Activated T-helper 2 cell treated with anti-CD3 and anti-CD28 coated beads, Interferon-gamma antibody, Interleukin-2, Interleukin-4, amounts not matched to agents 10 μg/mL and 5 μg/mL and 100 μg/mL, durations not matched to agents 14 hours and 24 hours and 36 hours (primary cell): Measurements from ENCODE around the gene ARL3. TPM values are rescaled to one million over a fixed set of nuclear protein-coding genes. Genes with fewer than 3 reads are reported as not detected.
"Not testable (repeated sequence)": the region's sequence is repeated elsewhere in the genome, so short reads cannot be mapped to it uniquely, and the experiment has no call there.

Source experiments
- DNase-seq: peaks from one replicate; pipeline ENCODE4 v3.0.0; 2021; ENCODE audit warnings: low spot score
- H3K27ac Mint-ChIP-seq: one replicate; pipeline ENCODE4 v1.8.0; 2021; ENCODE audit warnings: mixed read lengths
- H3K27me3 Mint-ChIP-seq: one replicate; pipeline ENCODE4 v1.8.0; 2021; ENCODE audit warnings: low read depth, mixed read lengths
- H3K36me3 Mint-ChIP-seq: one replicate; pipeline ENCODE4 v1.8.0; 2021; ENCODE audit warnings: low read depth, mixed read lengths
- H3K4me1 Mint-ChIP-seq: one replicate; pipeline ENCODE4 v1.8.0; 2021; ENCODE audit warnings: low read depth, mixed read lengths
- H3K4me3 Mint-ChIP-seq: one replicate; pipeline ENCODE4 v1.8.0; 2021; ENCODE audit warnings: low read depth, mild to moderate bottlenecking, moderate library complexity, mixed read lengths
- H3K9me3 Mint-ChIP-seq: one replicate; pipeline ENCODE4 v1.8.0; 2021; ENCODE audit warnings: mixed read lengths
- intact Hi-C: fragments of 100-400 bp; cut with micrococcal nuclease; formaldehyde crosslinking; loops from one replicate; pipeline ENCODE4 v1.15.1; 2023
- total RNA-seq: library from RNA; stranded (reverse); gene quantifications from 2 replicates; pipeline ENCODE4 v1.2.3, GENCODE V29; 2022

The ARL3 gene
- total RNA-seq, 1 donor from 2014 or later: 12.2 TPM

DNA sequence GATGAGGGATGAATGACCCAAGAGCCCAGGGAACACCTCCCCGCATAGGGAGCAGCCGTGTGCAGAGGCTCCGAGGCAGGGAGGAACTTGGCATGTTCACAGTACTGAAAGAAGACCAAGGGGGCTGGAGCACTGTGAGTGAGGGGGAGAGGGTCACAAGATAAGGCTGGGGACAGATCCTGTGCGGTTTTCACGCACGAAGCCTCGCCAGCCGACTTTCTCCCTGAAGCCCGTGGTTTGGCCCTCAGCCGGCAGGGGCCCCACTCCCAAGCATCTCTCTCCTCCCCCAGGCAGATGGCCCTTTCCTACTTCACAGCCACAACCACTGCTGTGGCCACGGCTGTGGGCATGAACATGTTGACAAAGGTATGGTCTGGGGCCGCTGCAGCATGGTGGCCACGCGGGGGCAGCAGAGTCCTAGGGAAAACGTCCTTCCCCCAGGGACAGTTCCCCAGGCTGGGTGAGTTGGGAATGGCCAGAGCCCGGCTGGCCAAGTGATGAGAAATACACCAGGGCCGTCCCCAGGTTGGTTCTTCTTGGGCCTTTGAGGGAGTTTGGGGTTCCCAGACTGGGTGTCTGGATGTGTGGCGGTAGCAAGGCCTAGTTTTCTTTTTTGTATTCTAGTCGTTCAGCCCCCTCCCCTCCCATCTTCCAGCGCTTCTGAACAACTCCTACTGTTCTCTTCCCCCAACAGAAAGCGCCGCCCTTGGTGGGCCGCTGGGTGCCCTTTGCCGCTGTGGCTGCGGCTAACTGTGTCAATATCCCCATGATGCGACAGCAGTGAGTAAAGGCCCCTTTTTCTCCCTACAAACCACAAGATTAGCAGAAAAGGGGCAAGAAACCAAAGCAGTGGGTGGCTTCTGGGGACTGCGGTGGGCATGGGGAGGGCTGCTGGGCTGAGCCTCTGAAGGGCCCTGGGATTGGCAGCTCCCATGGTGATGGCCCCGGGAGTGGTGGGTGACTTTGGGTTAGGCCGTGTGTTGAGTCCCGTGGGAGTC, 15.1 kb upstream of the ARL3 start:
- Mint-ChIP-seq H3K27ac (peak overlapping the region; percentile 24), H3K27me3 (no peaks in the 10 kb centered on the region), H3K9me3 (peaks cover under 1% of the 10 kb centered on the region), H3K36me3 (peaks cover 58% of the 10 kb centered on the region), H3K4me3 (no peak overlapping the region), H3K4me1 (peaks cover 6% of the 10 kb centered on the region)
- DNase-seq: peak; percentile 39
- intact Hi-C loops: loop anchor here (2.0 kb wide), 1 partner anchor 171 kb away; no protein-coding TSS in a partner anchor

DNA sequence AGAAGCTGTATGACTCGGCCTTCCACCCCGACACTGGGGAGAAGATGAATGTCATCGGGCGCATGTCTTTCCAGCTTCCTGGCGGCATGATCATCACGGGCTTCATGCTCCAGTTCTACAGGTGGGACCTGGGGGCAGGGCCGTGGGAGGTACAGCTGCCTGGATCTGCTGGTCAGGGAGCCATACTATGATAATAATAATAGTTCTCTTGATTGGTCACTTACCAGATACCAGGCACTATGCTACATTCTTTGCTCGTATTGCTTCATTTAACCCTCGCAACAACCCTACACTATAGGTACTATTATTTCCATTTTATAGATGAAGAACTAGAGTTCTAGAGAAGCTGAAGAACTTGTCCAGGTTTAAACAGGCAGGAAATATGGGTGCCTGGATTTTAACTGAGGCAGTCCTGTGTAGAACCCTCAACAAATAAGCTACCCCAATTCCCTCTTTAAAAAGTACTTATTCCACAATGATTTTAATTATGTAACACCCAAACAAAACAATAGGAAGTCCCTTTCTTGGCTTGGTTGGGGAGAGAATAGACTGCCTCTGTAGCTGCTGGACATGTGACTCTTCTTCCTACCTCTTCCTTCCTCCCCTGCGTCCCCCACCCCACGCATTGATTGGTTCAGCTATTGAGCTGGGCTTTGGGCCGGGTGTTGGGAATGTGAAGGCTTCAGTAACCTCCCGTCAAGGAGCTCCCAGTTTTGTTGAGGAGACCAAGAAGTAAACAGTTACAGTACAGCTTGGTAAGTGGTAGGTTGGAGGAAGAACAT, 13.0 kb upstream of the ARL3 start:
- no peak overlapping the region for H3K27ac Mint-ChIP-seq
- no peaks in the 10 kb centered on the region for H3K27me3 Mint-ChIP-seq
- no peak for DNase-seq
- H3K4me3 Mint-ChIP-seq: no peak overlapping the region
- H3K9me3 Mint-ChIP-seq: peaks cover 5% of the 10 kb centered on the region
- intact Hi-C loops: no loop called here
- H3K4me1 Mint-ChIP-seq: peaks cover 6% of the 10 kb centered on the region
- peaks cover 54% of the 10 kb centered on the region for H3K36me3 Mint-ChIP-seq

DNA sequence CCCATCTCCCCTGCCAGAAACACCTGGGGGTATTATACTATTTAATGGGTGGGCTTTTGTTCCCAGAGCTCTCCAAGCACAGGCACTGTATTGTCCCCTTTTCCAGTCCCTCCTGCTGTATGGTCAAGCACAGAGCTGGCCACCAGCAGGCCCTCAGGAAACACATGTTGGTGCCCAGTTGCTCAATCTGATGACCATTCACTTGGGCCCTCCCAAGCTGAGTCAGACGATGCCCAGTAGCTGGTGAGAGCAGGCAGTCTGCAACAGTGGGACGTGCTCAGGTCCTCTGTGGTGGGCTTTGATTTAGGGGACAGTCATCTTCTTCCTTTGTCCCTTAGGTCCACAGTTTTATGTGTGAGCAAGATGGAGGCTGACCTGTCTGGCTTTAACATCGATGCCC, 12.1 kb upstream of the ARL3 start:
- H3K4me3 Mint-ChIP-seq: no peak overlapping the region
- no peaks in the 10 kb centered on the region for H3K27me3 Mint-ChIP-seq
- peaks cover 13% of the 10 kb centered on the region for H3K4me1 Mint-ChIP-seq
- peaks cover 5% of the 10 kb centered on the region for H3K9me3 Mint-ChIP-seq
- DNase-seq: no peak
- H3K27ac Mint-ChIP-seq: no peak overlapping the region
- H3K36me3 Mint-ChIP-seq: peaks cover 55% of the 10 kb centered on the region
- intact Hi-C loops: no loop called here

DNA sequence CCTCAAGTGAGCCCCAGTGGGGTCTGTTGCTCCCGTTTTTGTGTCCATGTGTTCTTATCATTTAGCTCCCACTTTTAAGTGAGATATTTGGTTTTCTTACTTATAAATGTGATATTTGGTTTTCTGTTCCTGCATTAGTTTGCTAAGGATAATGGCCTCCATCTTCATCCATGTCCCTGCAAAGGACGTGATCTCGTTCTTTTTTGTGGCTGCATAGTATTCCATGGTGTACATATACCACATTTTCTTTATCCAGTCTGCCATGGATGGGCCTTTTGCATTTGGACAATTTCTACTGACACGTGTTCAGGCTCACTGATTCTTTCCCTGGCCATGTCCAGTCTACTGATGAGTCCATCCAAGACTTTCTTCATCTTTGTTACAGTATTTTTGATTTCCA, 9.8 kb upstream of the ARL3 start:
- no peaks in the 10 kb centered on the region for H3K27me3 Mint-ChIP-seq
- no peak overlapping the region for H3K27ac Mint-ChIP-seq
- DNase-seq: no peak
- peaks cover 56% of the 10 kb centered on the region for H3K36me3 Mint-ChIP-seq
- H3K4me1 Mint-ChIP-seq: peaks cover 14% of the 10 kb centered on the region
- no peak overlapping the region for H3K4me3 Mint-ChIP-seq
- intact Hi-C loops: no loop called here
- peaks cover 5% of the 10 kb centered on the region for H3K9me3 Mint-ChIP-seq

DNA sequence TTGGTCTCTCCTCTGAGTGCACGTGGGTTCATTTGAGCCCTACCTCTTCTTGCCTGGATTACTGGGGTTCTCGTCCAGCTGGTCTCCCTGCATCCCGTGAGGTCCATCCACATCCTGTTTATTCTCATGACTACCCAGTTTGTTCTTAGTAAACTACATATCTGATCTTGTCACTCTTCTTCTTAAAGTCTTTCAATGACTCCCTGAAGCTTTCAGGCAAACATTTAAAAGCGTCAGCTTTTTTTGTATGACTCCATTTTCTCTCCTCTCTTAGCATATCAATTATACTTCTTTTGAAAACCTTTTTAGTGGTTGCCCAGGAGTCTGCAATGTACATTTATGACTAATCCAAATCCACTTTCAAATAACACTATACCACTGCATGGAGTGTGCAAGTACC, 7.8 kb upstream of the ARL3 start:
- DNase-seq: no peak
- no peak overlapping the region for H3K4me3 Mint-ChIP-seq
- no peaks in the 10 kb centered on the region for H3K27me3 Mint-ChIP-seq
- H3K27ac Mint-ChIP-seq: peak overlapping the region; percentile 82
- intact Hi-C loops: no loop called here
- peaks cover 5% of the 10 kb centered on the region for H3K9me3 Mint-ChIP-seq
- peaks cover 24% of the 10 kb centered on the region for H3K4me1 Mint-ChIP-seq
- H3K36me3 Mint-ChIP-seq: peaks cover 53% of the 10 kb centered on the region

DNA sequence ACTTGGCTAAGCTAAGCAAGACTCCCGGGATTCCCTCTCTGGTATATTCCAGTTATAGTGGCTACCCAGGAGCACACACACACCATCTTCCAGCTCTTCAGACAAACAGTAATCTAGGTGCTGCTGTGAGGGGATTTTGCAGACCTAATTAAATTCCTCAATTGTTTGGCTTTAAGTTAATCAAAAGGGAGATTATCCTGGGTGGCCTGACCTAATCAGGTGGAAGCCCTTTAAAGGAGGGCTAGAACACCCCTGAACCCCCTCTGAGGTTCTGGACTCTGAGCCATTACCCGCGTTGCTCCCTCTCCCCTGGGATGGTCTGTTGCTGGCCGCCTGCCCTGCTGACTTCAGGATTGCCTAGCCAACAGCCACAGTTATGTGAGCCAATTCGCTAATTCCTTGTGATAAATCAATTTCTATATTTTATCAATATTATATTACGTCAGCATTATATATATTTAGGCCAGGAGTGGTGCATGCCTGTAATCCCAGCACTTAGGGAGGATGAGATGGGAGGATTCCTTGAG, 6.6 kb upstream of the ARL3 start:
- H3K4me1 Mint-ChIP-seq: peaks cover 29% of the 10 kb centered on the region

DNA sequence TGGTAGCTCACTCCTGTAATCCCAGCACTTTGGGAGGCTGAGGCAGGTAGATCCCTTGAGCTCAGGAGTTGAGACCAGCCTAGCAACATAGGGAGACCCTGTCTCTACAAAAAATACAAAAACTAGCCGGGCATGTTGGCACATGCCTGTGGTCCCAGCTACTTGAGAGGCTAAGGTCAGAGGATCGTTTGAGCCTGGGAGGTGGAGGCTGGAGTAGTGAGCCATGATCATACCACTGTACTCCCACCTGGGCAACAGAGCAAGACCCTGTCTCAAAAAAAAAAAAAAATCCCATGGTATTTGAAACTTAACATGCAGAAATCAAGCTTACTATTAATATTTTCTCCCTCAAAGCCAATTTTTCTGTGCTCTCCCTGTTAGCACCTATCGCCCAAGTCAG, 6.1 kb upstream of the ARL3 start:
- intact Hi-C loops: no loop called here
- no peak overlapping the region for H3K27ac Mint-ChIP-seq
- no peak for DNase-seq
- H3K4me1 Mint-ChIP-seq: peaks cover 31% of the 10 kb centered on the region
- H3K4me3 Mint-ChIP-seq: no peak overlapping the region
- H3K36me3 Mint-ChIP-seq: peaks cover 53% of the 10 kb centered on the region
- H3K9me3 Mint-ChIP-seq: peaks cover 5% of the 10 kb centered on the region
- no peaks in the 10 kb centered on the region for H3K27me3 Mint-ChIP-seq

More for the DNA sequence above, 6.6 kb upstream of the ARL3 start:
- intact Hi-C loops: no loop called here
- peaks cover 5% of the 10 kb centered on the region for H3K9me3 Mint-ChIP-seq
- no peak overlapping the region for H3K27ac Mint-ChIP-seq
- H3K4me3 Mint-ChIP-seq: no peak overlapping the region
- H3K27me3 Mint-ChIP-seq: no peaks in the 10 kb centered on the region
- H3K36me3 Mint-ChIP-seq: peaks cover 52% of the 10 kb centered on the region
- DNase-seq: no peak

DNA sequence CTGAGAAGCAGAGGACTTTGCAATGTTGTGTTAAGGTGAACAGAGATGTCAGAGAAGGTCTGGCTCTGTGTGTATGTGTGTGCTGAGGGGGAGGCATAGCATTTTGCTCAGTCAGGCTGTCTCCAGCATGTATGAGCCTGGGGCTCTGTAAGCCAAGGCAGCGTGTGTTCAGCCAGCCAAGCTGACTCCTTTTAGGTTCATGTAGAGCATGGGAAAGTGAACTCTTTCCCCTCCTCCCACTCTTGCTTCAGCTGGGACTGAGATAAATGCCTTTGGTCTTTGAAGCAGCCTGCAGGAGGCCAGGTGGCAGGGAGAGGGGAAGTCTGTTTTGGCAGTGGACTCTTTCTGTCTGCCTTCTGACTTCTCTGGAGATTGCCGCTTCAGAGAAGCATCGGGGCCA, 4.0 kb upstream of the ARL3 start:
- Mint-ChIP-seq H3K27me3 (no peaks in the 10 kb centered on the region), H3K36me3 (peaks cover 42% of the 10 kb centered on the region), H3K4me1 (peaks cover 35% of the 10 kb centered on the region), H3K27ac (peak overlapping the region; percentile 64), H3K4me3 (peak overlapping the region; percentile 7), H3K9me3 (no peaks in the 10 kb centered on the region)
- intact Hi-C loops: no loop called here
- no peak for DNase-seq

DNA sequence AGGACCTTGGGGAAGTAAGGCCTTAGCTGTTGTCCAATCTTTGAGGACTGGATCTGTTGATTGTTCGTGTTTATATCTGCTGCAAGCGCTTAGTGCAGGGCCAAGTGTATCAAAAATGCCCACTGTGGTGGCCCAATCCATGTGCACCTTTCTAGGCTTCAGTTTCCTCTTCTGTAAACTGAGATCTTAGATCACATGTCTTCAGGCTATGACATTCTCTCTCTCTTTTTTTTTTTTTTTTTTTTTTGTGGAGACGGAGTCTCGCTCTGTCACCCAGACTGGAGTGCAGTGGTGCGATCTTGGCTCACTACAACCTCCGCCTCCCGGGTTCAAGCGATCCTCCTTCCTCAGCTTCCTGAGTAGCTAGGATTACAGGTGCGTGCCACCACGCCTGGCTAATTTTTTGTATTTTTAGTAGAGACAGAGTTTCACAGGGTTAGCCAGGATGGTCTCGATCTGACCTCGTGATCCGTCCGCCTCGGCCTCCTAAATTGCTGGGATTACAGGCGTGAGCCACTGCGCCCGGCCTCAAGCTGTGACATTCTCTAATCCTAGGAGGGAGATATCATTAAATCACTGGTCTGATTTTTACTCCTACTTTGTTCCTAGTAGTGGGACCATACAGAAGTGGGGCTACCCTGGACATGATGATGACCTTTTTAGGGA, 2.8 kb upstream of the ARL3 start:
- DNase-seq, H3K9me3 Mint-ChIP-seq, H3K27me3 Mint-ChIP-seq, H3K4me3 Mint-ChIP-seq, intact Hi-C loops: not testable (repeated sequence)
- Mint-ChIP-seq H3K36me3 (peaks cover 39% of the 10 kb centered on the region), H3K4me1 (peaks cover 43% of the 10 kb centered on the region), H3K27ac (peak overlapping the region; percentile 64)

DNA sequence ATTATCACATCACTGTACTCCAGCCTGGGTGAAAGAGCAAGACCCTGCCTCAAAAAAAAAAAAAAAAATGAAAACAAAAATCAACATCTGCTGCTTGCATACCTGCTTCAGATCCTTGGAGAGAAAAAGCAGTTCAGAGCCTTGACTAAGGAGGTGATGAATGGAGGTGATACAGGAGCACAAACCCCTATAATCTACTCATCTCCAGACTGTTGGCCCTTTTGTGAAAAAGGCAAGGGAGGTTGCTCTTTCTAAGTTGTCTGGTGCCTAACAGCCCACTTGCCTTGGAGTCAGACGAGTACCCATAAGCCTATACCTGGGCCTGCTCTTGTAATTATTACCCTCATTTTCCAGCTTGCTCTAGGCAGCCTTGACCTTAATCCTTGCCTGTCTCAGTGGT, 1.7 kb upstream of the ARL3 start:
- Mint-ChIP-seq H3K27me3 (no peaks in the 10 kb centered on the region), H3K9me3 (no peaks in the 10 kb centered on the region), H3K4me1 (peaks cover 48% of the 10 kb centered on the region), H3K4me3 (peak overlapping the region; percentile 92), H3K27ac (peak overlapping the region; percentile 43), H3K36me3 (peaks cover 35% of the 10 kb centered on the region)
- intact Hi-C loops: no loop called here
- DNase-seq: no peak

DNA sequence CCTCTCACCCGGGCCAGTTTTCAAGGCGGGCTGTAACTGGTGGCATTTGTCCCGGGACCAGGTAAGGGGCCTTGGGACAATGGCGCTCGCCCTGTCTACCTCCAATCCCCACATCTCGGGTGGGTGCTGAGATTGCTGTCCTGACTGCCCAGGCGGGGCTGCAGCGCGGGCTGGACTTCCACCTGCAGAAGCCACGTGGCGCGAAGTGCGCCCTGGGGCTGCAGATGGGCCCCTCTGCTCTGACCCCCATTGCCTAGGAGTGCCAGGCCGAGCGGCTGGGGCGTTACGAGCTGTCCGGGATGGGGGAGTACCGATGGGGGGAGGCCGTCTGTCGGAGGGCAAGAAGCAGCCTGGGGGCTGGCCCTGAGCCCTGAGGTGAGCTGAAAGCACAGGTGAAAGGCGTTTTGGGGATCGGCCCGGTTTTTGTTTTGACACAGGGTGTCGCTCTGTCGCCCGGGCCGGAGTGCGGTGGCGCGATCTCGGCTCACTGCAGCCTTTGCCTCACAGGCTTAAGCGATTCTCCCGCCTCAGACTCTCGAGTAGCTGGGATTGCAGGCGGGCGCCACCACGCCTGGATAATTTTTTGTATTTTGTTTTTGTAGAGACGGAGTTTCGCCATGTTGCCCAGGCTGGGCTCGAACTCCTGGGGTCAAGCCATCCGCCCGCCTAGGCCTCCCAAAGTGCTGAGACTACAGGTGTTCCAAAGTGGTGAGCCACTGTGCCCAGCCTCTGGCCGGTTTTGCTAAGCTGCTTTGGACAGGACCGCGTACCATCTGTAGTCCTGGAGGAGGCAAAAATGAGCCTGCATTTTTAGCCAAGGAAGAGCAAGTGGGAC, 641 bp upstream of the ARL3 start, which contains the start of gene SFXN2:
Gene SFXN2 (plus strand): TSS at position 16 of the 835 bp plus-strand sequence. CDS start 12,001 bp downstream, outside the sequence.
- Mint-ChIP-seq H3K4me1 (peaks cover 57% of the 10 kb centered on the region), H3K27ac (peak within 1 kb of the TSS; percentile 92), H3K36me3 (peaks cover 30% of the 10 kb centered on the region), H3K27me3 (no peaks in the 10 kb centered on the region), H3K9me3 (no peaks in the 10 kb centered on the region), H3K4me3 (peak within 1 kb of the TSS; percentile 92)
- DNase-seq: peak; percentile 55
- intact Hi-C loops: loop anchor here (1.0 to 5.0 kb wide), 5 partner anchors 28 to 563 kb away; partner anchors contain the start of genes NOLC1, SUFU and WBP1L
